CD4-positive, alpha-beta T cell treated with Interleukin-10 for 1 hour (primary cell): ENCODE results near the gene RGS19.
"Not testable (repeated sequence)": the region's sequence is repeated elsewhere in the genome, so short reads cannot be mapped to it uniquely, and the experiment has no call there.

ENCODE experiments used
- DNase-seq: peaks from one replicate; pipeline ENCODE4 v3.0.0-alpha.2; 2020

The RGS19 gene, protein sequence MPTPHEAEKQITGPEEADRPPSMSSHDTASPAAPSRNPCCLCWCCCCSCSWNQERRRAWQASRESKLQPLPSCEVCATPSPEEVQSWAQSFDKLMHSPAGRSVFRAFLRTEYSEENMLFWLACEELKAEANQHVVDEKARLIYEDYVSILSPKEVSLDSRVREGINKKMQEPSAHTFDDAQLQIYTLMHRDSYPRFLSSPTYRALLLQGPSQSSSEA

GRCh38 chr20:64079273-64080012, at the start of gene RGS19:
Gene RGS19 (minus strand): TSS chr20:64079518. CDS start chr20:64076886, 2,632 bp downstream.
- DNase-seq, result peak; percentile 75

- not testable (repeated sequence) for DNase-seq
These were observed 44.2 kb upstream of the RGS19 start for GRCh38 chr20:64123517-64123916.

GRCh38 chr20:64122927-64123326, 43.6 kb upstream of the RGS19 start:
- not testable (repeated sequence) for DNase-seq

- DNase-seq, result no peak
These were observed 42.3 kb upstream of the RGS19 start for GRCh38 chr20:64121586-64121985.

DNA sequence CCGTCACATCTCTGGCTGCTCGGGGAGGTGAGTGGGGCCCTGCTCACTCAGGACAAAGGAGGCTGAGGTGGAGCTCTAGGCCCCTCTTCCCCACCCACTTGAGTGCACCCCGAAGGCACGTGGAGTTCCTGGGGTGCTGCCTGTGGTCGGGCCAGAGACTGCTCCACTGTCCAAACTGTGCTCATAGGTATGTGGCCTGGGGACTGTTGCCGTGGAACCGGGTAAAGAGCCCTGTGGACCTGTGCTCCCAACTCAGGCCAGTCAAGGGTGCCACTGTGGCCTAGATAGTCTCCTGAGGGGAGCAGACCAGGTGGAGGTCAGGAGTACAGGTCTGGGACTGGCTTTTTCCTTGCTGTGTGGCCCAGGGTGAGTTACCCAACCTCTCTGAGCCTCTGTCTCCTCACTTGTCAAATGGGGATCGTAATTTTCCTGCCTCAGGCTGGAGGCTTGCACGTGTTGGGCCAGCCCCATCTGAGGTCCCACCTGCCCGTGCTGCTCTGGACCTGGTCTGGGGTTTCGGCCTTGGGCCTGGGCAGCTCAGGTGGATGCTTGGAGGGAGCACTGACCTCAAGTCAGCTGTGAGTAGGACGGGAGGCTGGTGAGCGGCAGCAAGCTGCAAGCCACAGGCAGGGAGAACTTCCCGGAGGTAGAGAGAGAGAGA, 40.5 kb upstream of the RGS19 start:
- no peak for DNase-seq

GRCh38 chr20:64119301-64119680, 40.0 kb upstream of the RGS19 start:
- no peak for DNase-seq

- DNase-seq, result not testable (repeated sequence)
These were observed 38.1 kb upstream of the RGS19 start for GRCh38 chr20:64117432-64117777.

GRCh38 chr20:64116541-64117431, 37.5 kb upstream of the RGS19 start:
- DNase-seq, result no peak

DNA sequence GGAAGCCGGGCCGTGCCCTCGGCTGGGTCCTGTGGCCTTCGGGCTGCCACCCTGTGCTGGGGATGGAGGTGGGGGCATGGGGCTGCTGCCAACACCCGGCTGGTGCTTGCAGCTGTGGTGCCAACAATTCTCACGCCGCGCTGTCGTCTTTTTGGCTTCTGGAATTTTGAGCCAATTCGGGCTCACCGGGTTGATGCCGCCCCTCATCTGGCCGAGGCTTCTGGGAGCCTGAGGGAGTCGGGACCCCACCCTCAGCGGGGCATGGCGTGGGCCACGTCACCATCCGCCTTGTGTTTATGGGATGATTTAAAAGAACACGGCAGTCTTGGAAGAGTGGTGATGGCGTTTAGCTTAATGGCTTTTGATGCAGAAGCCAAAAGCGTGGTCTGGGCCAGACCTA, 36.7 kb upstream of the RGS19 start:
- no peak for DNase-seq

DNA sequence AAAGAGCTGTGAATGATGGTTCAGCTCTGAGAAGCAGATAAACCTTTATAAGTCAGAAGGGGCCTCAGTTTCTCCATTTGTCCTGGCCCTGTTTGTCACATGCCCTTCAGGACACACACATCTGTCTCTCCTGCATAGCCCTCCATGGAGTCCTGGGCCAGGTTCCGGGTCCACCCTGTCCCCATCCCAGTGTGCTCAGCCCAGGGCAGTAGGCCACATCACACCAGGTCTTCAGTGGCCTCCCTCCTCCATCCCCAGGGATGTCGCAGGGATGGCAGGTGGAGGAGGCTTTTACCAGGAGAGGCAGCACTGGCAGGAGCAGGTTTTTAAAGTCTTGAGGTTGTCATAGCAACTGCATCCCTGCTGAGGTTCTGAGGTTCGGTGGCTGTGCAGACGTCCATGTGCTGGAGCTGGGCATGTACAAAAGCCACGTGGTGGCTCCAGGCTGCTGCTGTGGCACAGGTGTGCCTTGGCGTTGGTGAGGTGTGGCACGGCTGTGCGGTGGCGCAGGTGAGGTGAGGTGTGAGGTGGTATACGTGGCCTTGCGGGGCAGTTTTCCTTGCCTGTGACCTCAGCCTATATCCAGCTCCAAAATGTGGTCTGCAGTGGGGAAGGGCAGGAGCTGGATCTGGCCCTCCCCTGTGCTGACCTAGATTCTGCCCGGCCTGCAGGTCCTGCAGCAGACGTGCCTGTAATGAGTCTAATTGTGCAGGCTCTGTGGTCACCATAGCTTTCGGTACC, 36.0 kb upstream of the RGS19 start:
- DNase-seq, result no peak

GRCh38 chr20:64114356-64114971, 35.1 kb upstream of the RGS19 start:
- DNase-seq, result no peak

GRCh38 chr20:64113796-64114355, 34.6 kb upstream of the RGS19 start:
- DNase-seq, result no peak

DNA sequence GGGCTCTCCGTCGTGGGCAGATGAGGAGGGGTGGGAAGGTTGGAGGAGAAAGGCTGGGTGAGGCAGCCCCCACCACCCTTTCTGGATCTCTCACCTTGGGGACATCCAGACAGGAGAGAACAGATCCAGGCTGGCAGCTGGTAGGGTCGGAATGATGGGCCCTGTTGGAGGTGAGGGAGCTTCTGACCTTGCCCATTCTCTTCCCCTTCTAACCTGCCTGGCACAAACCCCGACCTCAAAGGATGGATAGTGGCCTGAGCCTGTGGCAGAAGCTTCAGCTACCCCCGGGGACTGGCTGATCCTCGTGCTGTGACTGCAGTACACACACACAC, 34.1 kb upstream of the RGS19 start:
- no peak for DNase-seq

GRCh38 chr20:64112691-64113443, 33.5 kb upstream of the RGS19 start:
- no peak for DNase-seq

DNA sequence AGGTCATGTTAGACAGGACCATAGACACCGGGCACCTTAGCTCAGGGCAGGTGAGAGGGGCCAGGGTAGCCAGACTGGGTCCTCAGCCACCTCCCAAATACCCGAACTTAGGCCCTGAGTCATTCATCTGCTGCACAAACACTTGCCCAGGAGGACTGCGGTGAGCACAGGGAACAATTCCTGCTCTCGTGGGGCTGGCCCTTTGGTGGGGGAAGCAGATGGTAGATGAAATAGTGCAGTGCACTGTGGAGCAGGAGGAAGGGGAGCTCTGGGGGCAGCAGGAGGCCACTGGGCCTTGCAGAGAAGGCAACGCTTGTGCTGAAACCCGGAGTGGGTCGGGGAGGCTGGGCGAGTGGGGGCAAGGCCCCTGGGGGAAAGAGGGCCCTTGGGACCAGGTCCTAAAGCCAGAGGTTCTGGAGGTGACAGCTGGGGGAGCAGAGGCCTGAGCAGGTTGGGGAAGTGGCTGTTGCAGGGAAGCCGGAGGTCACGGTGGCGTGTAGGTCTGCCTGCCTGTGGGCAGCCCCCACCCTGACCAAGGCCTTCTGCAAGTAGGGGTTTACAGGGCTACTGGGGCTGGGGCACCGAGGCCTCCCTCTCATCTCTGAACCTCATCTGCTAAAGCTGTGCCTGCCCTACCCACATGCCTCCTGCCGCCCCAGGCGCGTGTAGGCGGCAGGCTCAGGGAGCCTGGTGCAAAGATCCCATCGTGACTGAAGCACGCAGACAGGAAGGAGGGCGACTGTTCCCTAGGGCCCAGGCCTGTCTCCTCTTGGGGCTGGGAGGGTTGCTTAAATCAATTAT, 32.7 kb upstream of the RGS19 start:
- no peak for DNase-seq

GRCh38 chr20:64110411-64111068, 31.2 kb upstream of the RGS19 start:
- DNase-seq, result no peak

DNA sequence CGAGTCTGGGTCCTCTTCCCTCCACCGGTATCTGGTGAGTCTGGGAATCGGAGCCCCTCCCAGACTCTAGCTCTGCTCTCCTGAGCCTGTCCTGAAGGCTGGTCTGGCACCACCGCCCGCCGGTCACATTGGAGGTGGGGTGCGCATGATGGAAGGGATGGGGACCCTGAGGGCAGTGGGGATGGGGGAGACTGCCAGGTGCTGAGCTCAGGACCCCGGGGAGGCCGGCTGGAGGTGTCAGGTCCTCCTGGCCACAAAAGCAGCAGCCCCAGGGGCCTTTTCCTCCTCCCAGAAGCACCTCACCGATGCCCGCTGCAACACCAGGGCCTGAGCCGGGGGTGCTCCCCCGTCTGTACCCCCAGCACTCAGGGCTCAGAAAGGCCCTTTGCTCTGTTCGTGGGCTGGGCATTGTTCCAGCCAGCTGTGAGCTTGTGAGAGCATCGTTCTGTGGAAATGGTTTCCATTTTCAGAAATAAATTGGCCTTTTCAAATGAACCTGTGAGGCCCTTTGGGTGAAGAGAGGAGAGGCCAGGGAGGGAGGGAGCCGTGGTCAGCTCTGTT, 30.6 kb upstream of the RGS19 start:
- DNase-seq, result no peak

- no peak for DNase-seq
These were observed 29.7 kb upstream of the RGS19 start for GRCh38 chr20:64108731-64109681.
